ENCODE data around the gene RGPD8.

RGPD8 gene

DNA sequence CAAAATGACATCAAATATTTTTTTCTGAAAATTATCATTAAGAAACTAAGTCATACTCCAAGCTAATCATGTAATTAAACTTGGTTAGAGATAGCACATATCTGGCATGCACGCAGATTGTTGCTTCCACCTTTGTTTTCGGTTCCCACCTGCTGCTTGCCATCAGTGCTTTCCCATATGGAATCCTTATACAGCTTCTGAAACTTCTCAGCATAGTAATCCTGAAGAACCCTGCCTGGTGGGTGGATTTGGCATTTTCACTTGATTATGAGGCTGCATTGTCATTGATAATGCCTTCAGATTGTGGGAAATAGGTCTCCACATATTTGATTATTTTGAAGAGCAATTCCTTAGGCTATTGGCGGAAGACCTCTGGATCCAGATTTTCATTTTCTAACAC lies 110.5 kb downstream of the RGPD8 start:
- DNase-seq: no peak

DNA sequence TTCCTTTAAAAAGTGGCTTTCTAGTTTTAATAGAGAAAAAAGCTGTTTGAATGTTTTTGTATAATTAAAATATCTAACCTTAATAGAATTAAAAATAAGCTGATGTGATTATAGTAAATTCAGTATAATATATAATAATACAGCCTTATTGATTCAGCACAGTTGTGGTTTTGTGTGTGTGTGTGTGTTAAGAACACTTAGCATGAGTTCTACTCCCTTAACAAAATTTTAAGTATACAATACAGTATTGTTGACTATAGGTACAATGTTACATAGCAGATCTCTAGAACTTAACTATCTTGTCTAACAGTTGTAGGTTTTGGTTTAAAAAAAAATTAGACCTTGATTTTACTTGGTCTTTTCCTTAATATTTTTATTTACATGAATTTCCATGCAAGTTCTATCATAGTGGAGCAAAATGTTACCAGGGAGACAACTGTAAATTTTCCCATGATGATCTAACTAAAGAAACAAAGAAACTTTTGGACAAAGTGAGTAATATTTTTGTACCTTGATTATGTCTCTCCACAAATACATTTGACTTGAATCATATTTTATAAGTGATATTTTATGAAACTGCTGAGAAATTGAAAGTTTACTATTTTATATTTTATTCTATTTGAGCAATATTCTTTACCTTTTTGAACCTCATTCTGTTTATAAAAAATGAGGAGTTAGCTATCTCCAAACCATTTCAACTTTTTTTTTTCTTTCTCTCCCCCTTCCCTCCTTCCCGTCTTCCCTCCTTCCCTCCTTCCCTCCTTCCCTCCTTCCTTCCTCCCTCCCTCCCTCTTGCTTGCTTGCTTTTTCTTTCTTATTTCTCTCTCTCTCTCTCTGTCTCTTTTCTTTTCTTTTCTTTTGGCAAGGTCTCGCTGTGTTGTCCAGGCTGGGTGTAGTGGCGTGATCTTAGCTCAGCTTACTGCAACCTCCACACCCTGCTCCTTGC lies 111.8 kb downstream of the RGPD8 start:
- no peak for DNase-seq

Data from central memory CD4-positive, alpha-beta T cell (primary cell).